Measurements from ENCODE around the gene SAP30L. TPM values are rescaled to one million over a fixed set of nuclear protein-coding genes. Genes with fewer than 3 reads are reported as not detected.

SAP30L gene
- total and polyA plus RNA-seq, 3 donors from 2014 or later: 53.7 to 70.9 (median 56.9) TPM

GRCh38 chr5:154477382-154478223 lies 31.8 kb downstream of the SAP30L start:
- WGBS, 2 donors: 3 to 7% methylated on average over 3 to 49 of the region's 68 CpGs
- TF ChIP-seq POLR2A (IDR thresholded peaks at IDR 0.05) (no peak), CTCF (IDR thresholded peaks at IDR 0.05) (no peak)
- Histone ChIP-seq H3K36me3 (ENCODE audit: low read depth, missing control alignments) (no peaks in the 10 kb centered on the region), H3K4me1 (peaks cover 27% of the 10 kb centered on the region), H3K27me3 (no peaks in the 10 kb centered on the region), H3K9me3 (no peaks in the 10 kb centered on the region), H3K27ac (no peak overlapping the region), H3K4me3 (peak overlapping the region in 1 of 2 donors; percentile 13)
- no peak for DNase-seq
- intact Hi-C loops (cut with DNase I; ENCODE audit: low total_unique reads): loop anchor here (10.0 kb wide), 1 partner anchor 127 kb away; no protein-coding TSS in a partner anchor

DNA sequence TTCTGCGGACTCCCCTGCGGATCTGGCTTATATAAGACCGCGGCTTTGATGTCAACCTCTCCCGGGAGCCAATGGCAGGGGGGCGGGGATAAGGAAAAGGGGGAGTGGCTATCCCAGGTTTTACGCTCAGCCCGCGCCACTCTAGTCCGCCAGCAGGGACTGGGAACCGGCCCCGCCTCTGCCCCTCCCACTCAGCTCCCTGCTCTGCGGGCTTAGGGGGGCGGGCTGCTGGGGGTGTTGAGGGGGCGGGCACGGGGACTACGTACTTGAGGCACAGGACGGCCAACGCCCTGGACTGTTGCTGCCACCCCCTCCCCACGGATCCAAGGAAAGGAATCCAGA lies 32.4 kb downstream of the SAP30L start, which contains the start of gene HAND1:
HAND1 (minus strand) TSS at position 4 of the 342 bp plus-strand sequence. CDS start 219 bp downstream, outside the sequence.
- DNase-seq: no peak
- H3K27me3 ChIP-seq: no peaks in the 10 kb centered on the region
- H3K4me3 ChIP-seq: peak within 1 kb of the TSS in 1 of 2 donors; percentile 13
- 0 to 4% methylated on average over 5 to 20 of the region's 20 CpGs for WGBS, 2 donors
- TF ChIP-seq POLR2A (IDR thresholded peaks at IDR 0.05): no peak
- TF ChIP-seq CTCF (IDR thresholded peaks at IDR 0.05): no peak
- intact Hi-C loops (cut with DNase I; ENCODE audit: low total_unique reads): loop anchor here (10.0 kb wide), 1 partner anchor 127 kb away; no protein-coding TSS in a partner anchor
- no peaks in the 10 kb centered on the region for H3K9me3 ChIP-seq
- H3K36me3 ChIP-seq (ENCODE audit: low read depth, missing control alignments): no peaks in the 10 kb centered on the region
- H3K27ac ChIP-seq: no peak within 1 kb of the TSS
- H3K4me1 ChIP-seq: peaks cover 27% of the 10 kb centered on the region

DNA sequence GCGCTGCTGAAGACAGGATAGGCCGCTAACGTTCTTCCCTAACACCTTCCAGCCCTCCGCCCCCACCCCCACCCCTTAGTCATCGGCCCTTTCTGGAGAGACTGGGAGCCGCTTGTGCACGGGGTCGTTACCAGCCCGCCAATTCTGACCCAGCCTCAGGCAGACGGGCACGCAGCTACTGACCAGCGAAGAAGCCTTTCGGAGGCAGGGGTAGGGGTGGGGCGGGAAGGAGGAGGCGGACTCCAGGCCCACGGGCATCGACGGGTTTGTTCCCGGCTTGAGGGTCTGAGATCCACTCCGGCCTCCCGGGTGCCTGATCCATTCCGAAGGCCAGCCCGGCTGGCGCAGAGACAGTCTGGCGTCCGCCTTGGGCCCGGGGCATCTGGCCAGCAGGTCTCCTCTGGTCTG lies 33.0 kb downstream of the SAP30L start:
- intact Hi-C loops (cut with DNase I; ENCODE audit: low total_unique reads): loop anchor here (10.0 kb wide), 1 partner anchor 126 kb away; no protein-coding TSS in a partner anchor
- no peak overlapping the region for H3K4me3 ChIP-seq

DNA sequence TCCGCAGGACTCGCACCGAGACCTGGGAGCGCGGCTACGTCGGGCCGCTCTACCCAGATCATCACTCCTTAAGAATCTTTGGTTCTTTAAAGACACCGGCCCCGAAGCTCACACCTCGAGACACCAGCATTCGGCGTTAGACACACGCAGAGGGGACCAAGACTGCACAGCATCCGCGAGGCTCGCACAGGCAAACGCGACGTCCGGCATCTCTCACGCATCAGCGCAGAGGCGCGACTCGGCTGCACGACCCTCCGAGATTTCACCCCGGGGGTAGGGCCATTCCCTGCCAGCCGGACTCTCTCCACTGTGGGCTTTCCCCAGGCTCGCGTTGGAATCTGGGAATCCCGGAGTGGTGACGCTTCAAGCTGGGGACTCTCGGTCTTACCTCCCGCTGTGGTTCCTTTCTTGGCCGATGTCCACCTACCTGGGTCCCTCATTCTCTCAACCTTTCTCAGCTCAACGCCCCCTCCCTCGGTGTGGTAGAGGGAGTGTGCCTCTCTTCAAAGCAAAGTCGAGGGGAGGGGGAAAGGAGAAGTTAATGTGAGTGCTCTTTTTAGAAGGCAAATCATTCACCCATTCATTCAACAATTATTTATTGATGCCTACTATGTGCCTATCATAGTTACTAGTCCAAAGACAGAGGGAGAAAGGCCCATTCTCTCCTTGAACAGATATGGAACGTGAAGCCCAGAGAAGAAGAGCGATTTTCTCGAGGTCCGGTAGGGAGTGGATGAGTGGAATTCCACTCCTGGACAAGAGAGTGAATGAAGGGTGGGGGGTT lies 33.6 kb downstream of the SAP30L start:
- TF ChIP-seq CTCF (IDR thresholded peaks at IDR 0.05) (no peak), POLR2A (IDR thresholded peaks at IDR 0.05) (no peak)
- Histone ChIP-seq H3K4me1 (peaks cover 26% of the 10 kb centered on the region), H3K36me3 (ENCODE audit: low read depth, missing control alignments) (no peaks in the 10 kb centered on the region), H3K9me3 (no peaks in the 10 kb centered on the region), H3K4me3 (no peak overlapping the region), H3K27ac (no peak overlapping the region), H3K27me3 (no peaks in the 10 kb centered on the region)
- no peak for DNase-seq
- intact Hi-C loops (cut with DNase I; ENCODE audit: low total_unique reads): loop anchor here (10.0 kb wide), 1 partner anchor 125 kb away; no protein-coding TSS in a partner anchor
- WGBS, 2 donors: 3 to 5% methylated on average over 15 to 44 of the region's 44 CpGs

More for the DNA sequence above, 33.0 kb downstream of the SAP30L start:
- no peak overlapping the region for H3K27ac ChIP-seq
- no peaks in the 10 kb centered on the region for H3K27me3 ChIP-seq
- DNase-seq: no peak
- no peak for TF ChIP-seq POLR2A (IDR thresholded peaks at IDR 0.05)
- no peak for TF ChIP-seq CTCF (IDR thresholded peaks at IDR 0.05)
- H3K9me3 ChIP-seq: no peaks in the 10 kb centered on the region
- no peaks in the 10 kb centered on the region for H3K36me3 ChIP-seq (ENCODE audit: low read depth, missing control alignments)
- peaks cover 27% of the 10 kb centered on the region for H3K4me1 ChIP-seq
- 5 to 8% methylated on average over 4 to 21 of the region's 27 CpGs for WGBS, 2 donors
